IPS-18c (cell line): ENCODE results near the gene RASGEF1B.

ENCODE experiments used
- H3K4me3 ChIP-seq: 2 replicates; pipeline ENCODE4 v1.7.0; 2013; ENCODE audit warnings: low read depth, mild to moderate bottlenecking, low read length, moderate library complexity; ENCODE audit not compliant: insufficient read depth
- H3K9me3 ChIP-seq: one replicate; pipeline ENCODE4 v1.6.1; 2013; ENCODE audit warnings: mild to moderate bottlenecking, low read length, moderate library complexity; ENCODE audit not compliant: control insufficient read depth, insufficient read depth

Gene RASGEF1B

DNA sequence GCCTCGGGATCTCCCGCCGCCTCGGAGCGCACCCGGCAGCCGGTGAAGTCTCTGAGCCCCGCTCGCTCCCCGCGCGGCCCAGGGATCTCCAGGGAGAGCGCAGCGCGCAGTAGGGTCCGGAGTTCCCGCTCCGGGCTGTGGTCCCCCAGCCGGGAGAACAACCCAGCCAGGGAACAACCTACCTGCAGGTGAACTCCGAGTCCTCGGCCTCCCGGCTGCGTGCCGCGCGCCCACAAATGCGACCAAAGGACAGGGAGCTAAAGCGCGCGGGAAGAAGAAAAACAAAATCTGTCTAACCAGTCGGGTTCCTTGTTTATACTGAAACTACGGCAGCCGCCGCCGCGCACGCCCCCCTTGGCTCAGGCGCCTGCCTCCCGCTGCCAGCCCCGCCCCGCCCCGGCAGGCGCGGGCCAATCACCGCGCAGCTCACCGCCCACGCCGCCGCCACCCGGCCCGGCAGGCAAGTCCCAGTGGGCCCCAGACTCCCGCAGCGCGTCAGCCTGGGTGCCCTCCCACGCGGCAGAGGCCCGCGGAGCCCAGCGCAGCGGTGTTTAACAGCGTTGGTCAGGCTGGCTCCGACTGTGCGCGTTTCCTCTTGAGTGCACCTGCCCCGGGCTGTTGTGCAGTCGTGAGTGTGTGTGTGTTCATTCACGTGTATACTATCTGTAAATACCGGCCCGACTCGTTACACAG is at the start of gene RASGEF1B:
Gene RASGEF1B, minus strand, starts transcription at position 320 of the 693 bp plus-strand sequence. CDS start 12,399 bp downstream, outside the sequence.
- no peaks in the 10 kb centered on the region for H3K9me3 ChIP-seq
- H3K4me3 ChIP-seq, result peak within 1 kb of the TSS; percentile 88

DNA sequence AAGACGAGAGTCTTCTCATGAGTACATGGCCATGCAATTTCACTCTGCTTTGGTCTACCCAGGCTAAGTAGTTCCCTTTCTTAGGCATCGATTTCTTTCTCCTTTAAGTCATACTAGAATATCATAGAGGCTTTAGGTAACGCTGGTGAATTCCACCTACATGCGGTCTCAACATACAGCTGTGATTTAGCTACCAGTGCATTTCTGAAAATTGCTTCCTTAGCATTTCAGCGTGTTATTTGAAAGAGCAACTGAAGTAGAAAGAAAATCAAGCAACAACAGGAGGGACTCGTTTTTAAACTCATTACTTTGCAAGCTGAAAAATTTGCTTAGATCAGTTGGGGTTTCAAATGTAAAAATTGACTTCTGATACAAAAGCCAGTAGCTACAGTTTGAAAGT is 48.1 kb upstream of the RASGEF1B start:
- H3K9me3 ChIP-seq, result no peaks in the 10 kb centered on the region
- no peak overlapping the region for H3K4me3 ChIP-seq

DNA sequence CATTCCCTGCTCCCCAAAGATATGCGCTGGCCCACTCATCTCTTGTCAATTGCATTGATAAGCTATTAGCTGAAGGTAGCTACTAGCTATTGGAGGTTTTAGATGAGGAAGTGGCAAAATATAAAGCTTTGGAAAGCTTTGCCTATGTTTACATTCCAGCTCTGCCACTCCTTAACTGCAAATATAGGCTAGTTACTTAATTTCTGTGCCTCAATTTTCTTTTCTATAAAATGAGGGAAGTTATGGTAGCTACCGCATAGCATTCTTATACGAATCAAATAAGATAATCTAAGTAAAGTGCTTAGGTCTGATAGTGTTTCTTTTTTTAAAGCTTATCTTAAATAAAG is 47.7 kb upstream of the RASGEF1B start:
- Histone ChIP-seq H3K9me3 (no peaks in the 10 kb centered on the region), H3K4me3 (no peak overlapping the region)

DNA sequence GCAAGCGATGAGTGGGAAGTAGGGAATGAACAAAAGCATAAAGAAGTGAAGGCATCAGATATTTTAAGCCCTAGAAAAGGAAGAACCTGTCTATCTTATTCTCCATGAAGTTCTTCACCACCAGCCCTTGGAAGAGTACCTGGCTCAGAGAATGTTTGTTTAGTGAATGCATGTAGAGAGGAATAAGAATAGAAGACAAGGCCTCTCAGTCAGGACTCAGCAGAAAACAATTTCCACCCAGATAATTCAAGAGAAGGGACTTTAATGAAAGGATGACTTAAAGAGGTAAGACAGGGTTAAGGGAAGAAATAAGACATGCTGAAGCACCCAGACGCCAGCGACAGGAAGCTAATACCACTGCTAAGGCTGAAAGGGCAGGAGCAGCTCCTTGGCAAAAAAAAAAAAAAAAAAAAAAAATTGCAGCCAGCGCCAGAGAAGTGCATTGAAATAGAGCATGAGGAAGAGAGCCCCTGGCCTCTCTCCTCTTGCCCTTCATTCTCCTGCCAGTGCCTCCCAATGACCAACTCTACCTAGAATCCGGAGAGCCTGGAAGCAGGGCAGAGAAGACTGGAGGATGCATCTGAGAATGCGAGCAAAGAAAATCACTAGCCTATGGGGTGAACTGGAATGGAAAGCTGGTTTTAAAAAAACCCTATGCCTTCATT is 47.2 kb upstream of the RASGEF1B start:
- no peak overlapping the region for H3K4me3 ChIP-seq
- H3K9me3 ChIP-seq, result no peaks in the 10 kb centered on the region

DNA sequence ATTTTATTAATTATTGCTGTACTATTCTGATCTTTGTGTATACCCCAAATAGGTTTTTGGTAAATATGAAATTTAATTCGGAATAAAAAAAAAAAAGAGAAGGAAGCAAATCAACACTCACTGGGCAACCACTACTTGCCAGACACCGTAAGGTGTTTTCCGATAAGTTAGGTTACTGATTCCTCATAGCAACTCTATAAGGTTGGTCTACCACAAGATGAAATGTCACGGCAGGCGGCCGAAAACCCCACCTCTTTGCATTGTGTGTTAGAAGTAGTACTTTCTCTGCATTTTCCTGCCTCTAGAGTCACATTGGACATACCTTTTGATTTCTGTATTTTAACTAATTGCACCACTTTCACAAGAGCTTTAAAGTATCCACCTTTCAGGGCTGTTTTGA is 44.5 kb upstream of the RASGEF1B start:
- Histone ChIP-seq H3K9me3 (no peaks in the 10 kb centered on the region), H3K4me3 (no peak overlapping the region)

DNA sequence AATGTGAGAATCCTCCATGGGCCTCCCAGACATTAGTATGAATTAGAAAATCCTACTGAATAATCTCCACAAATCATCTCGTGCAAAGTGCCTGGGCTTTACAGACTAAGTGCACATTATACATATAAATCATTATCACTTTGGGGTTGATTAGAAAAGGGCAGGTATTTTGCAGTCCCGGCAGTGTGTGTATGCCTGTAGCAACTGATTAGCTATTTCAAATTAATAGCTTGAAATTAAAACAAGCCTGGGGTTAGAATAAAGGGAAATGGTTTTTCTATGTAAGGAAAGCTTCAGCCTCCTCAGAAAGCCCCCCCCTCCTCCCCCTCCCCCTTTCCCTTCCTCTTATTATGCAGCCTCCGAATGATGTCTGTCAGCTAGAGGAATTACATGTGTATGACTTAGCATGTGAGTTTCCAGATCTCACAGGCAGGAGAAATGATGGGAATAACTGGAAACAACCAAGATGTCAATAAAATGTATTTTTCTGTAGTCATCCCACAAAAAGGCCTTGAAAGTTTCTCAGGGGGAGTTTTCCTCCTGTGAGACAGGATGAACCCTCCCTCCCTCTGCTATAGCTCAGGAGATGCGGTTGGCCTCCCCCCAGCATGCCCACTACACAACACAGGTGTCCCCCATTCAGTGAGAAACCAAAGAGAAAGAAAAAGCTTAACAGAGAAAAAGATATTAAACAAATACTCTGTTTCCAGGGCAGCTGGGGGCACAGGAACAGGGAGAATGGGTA is 41.2 kb upstream of the RASGEF1B start:
- Histone ChIP-seq H3K9me3 (no peaks in the 10 kb centered on the region), H3K4me3 (no peak overlapping the region)

DNA sequence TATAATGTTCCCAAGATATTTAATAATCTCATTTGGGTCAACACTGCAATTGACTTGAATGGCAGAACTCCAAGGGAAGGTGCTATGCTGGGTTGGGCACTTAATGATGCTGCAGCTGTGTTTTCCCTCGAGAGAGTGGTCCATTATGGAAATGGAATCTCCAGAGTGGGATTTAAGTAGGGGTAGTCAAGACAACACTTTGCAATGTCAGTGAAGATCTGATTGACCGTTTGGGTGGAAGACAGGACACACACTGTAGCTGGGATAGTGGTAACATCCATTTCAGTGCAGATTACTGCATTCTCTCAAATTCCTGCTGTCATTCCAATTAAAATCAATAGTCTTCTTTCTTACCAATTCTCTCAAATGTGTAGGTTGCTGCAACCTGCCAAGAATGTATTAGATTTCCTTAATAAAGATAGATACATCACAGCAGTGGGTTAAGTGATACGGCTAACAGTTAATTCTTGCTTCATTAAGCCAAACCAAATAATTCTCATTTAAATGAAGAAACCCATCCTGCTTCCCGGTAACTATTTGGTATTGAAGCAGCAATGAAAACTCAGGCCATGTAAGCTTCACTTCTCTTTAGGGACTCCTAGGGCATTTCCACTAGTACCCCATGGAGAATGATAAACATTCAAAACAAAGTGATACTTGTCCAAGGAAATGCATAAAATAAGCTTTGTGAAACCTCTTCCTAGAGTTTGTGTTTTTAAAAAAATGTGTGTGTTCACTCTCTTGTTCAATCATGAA is 40.5 kb upstream of the RASGEF1B start:
- H3K4me3 ChIP-seq, result no peak overlapping the region

DNA sequence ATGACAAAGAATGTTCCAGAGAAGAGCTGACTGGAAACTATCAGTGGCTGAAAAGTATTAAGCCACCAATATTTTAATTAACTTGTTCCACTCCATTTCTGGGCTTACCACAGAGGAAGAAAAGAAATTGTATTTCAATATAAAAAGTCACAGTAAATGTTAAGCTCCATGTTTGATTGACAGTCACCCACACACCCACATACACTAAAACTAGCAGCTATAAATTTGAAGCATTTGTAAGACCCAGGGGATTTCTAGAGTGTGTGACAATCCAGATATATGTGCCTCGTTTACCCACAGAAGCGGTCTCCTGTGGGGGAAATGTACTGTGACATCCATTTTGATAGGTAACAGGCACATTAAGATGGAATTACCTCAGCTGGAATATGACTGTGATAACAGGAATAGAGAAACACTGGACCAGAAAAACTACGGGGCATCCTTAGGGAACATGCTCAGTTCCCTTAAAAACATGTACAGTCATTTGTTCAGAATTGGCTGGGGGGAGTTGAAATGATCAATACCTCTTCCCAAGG is 39.0 kb upstream of the RASGEF1B start:
- no peak overlapping the region for H3K4me3 ChIP-seq

More for the DNA sequence above, 40.5 kb upstream of the RASGEF1B start:
- no peaks in the 10 kb centered on the region for H3K9me3 ChIP-seq

DNA sequence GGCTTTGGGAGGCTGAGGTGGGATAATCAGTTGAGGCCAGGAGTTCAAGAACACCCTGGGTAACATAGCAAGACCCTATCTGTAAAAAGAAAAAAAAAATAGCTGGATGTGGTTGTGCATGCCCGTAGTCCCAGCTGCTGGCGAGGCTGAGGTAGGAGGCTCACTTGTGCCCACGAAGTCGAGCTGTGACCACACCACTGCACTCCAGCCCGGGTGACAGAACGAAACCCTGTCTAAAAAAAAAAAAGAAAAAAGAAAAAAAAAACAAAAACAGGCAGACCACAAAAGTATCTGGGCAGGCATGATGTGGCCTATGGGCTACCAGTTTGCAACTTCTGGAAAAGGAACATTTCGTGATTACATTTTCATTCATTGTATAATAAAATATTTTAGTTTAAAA is 38.1 kb upstream of the RASGEF1B start:
- Histone ChIP-seq H3K9me3 (no peaks in the 10 kb centered on the region), H3K4me3 (no peak overlapping the region)

More for the DNA sequence above, 39.0 kb upstream of the RASGEF1B start:
- H3K9me3 ChIP-seq, result no peaks in the 10 kb centered on the region

DNA sequence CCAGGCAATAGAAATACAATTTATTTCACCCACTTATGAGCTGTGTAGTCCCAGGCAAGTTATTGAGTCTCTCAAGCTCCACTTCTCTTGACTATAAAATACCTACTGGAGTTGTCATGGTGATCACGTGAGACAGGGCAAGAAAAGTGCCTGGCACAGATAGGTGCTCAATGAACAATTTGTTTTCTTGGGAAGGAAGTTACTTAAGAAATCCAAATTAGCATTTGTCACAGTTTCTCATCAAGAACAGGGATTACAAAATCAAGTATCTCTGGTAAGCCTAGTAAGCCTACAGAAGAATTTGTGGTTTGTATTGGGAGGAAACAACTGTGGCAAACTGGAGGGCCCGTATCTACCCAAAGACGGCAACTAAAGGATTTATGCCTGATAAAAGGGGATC is 37.5 kb upstream of the RASGEF1B start:
- no peaks in the 10 kb centered on the region for H3K9me3 ChIP-seq
- no peak overlapping the region for H3K4me3 ChIP-seq

DNA sequence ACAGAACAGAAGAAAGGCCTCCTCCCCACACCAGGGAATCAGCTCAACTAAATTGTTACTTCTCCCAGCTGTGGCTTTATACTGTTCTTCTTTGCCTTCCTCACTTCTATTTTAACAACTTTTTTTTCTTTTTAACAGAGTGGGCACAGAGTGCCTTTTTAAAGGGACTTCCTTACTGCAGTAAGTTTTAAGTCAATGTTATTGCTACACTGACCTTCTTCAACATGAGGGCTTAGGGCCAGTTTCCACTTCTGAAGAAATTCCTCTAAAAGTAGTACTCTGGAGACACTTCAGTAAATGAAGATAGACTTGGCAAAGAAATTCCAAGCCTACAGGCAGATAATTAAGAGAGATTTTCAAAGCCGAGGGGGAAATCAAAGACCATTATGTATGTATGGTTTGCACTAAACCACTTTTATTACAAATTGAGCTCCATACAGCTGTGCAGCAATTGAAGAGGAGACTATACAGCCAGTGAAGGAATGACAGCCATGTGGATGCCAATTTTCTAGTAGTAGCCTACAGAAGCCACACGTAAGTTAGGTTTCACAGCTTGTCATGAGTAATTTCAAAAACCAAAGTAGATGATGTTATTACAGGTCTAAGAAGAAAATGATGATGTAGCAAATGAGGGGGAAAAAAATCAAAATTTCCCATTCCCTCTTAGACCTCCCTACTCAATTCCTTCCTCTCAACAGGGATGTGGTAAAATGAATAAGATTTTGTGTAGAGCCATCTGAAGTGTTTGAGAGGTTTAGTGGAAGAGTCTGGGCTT is 36.9 kb upstream of the RASGEF1B start:
- H3K9me3 ChIP-seq, result no peaks in the 10 kb centered on the region
- H3K4me3 ChIP-seq, result no peak overlapping the region

DNA sequence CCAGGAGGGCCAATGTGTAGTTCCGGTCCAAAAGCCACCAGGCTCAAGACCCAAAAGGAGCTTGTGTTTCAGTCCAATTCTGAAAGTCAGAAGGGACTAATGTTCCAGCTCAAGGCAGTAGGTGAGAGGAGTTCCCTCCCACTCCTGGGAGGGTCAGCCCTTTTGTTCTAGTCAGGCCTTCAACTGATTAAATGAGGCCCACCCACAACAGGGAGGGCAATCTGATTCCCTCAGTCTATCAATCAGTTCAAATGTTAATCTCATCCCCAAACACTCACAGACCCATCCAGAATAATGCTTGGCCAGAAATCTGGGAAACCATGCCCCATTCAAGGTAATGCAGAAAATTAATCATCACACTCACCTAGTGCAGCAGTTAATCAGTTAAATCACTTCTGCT is 35.8 kb upstream of the RASGEF1B start:
- H3K9me3 ChIP-seq, result no peaks in the 10 kb centered on the region
- no peak overlapping the region for H3K4me3 ChIP-seq

DNA sequence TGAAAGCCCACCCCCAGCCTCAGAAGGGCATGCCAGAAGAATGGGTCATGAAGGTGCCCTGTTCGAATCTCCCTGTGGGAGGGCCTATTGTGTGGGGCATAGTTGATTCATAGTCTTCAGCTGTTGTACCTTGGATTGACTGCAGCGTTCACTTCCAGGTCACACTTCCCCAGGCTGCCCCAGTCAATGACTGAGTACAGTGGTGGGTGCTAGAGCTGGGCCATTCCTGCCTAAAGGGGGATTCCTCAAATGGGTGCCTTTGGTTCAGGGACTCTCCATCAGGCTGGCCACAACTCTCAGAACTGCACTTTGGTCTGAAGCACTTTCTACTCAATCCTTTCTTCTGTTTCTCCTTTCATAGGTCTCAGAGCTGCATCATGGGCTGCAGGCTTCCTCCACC is 35.0 kb upstream of the RASGEF1B start:
- Histone ChIP-seq H3K4me3 (no peak overlapping the region), H3K9me3 (no peaks in the 10 kb centered on the region)

DNA sequence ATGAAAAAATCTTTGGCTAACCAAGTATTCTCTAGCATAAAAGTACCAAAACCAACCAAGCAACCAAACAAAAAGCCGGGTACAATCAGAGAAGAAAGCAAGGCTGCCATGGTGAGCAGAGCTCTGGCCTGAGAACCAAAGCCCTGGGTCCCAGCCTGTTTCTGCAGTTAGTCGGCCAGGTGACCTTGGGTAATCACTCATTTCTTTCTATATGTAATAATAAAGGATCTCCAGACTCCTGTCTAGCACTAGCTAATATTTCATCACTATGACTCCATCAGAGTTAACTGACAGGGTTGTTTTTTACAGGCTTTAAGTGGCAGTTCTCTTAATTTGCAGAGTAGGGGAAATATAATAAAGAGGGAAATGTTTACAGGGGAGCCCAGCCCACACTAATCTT is 34.0 kb upstream of the RASGEF1B start:
- H3K4me3 ChIP-seq, result no peak overlapping the region
- no peaks in the 10 kb centered on the region for H3K9me3 ChIP-seq

DNA sequence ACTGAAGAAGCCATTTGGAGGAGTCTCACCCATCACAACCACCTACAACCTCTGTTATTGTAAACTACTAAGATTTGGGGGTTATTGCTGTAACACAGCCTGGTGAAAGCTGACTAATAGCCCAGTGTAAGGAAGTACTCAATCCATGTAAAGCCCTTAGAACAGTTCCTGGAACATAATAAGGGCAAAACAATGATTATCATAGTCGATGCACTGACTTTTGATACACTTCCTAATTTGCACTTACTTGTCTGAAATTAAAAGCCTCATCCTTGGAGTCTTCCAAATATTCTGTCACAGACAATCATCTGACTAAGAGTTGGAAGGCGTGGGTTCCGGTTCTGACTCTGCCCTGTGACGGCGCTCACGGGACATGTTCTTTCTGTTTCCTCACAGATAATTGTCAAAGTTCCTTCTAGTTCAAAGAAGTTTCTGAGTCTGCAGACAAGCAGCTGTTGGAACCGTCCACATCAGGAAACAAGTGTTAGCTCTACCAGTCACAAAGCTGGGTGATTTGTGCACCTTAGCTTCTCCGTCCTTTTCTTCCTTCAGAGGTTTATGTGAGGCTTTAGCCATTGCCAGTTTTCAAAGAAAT is 33.4 kb upstream of the RASGEF1B start:
- Histone ChIP-seq H3K4me3 (no peak overlapping the region), H3K9me3 (no peaks in the 10 kb centered on the region)
